GM21723 (cell line): ENCODE data around the gene LCN10.
"Not testable (repeated sequence)": the region's sequence is repeated elsewhere in the genome, so short reads cannot be mapped to it uniquely, and the experiment has no call there.

Experiments used
- ATAC-seq: cut with Tn5 transposase; IDR thresholded peaks from one replicate; pipeline ENCODE4 v1.9.1; 2021; ENCODE audit warnings: mild to moderate bottlenecking, moderate library complexity; ENCODE audit not compliant: unreplicated experiment

The LCN10 gene

GRCh38 chr9:136721339-136722092 lies 21.2 kb downstream of the LCN10 start:
- ATAC-seq, result no peak

GRCh38 chr9:136720898-136721338 lies 21.8 kb downstream of the LCN10 start:
- ATAC-seq, result no peak

- ATAC-seq, result no peak
Observed at GRCh38 chr9:136720251-136720897, 22.4 kb downstream of the LCN10 start.

GRCh38 chr9:136719195-136719880 lies 23.4 kb downstream of the LCN10 start:
- no peak for ATAC-seq

- no peak for ATAC-seq
Observed at GRCh38 chr9:136718345-136719194, 24.2 kb downstream of the LCN10 start.

GRCh38 chr9:136717399-136717798 lies 25.3 kb downstream of the LCN10 start:
- no peak for ATAC-seq

- no peak for ATAC-seq
Observed at GRCh38 chr9:136714893-136715274, 27.9 kb downstream of the LCN10 start.

- ATAC-seq, result no peak
Observed at GRCh38 chr9:136714096-136714892, 28.4 kb downstream of the LCN10 start.

- no peak for ATAC-seq
Observed at GRCh38 chr9:136713550-136713949, 29.2 kb downstream of the LCN10 start.

- ATAC-seq, result no peak
Observed at GRCh38 chr9:136712690-136713544, 29.8 kb downstream of the LCN10 start.

- ATAC-seq, result no peak
Observed at GRCh38 chr9:136711751-136712689, 30.7 kb downstream of the LCN10 start, which contains the start of gene DIPK1B. Gene DIPK1B, plus strand, starts transcription at chr9:136712572. Its CDS starts 94 bp downstream, at chr9:136712666.

GRCh38 chr9:136711219-136711648 lies 31.5 kb downstream of the LCN10 start:
- not testable (repeated sequence) for ATAC-seq

- ATAC-seq, result no peak
Observed at GRCh38 chr9:136710543-136710942, 32.2 kb downstream of the LCN10 start.

- no peak for ATAC-seq
Observed at GRCh38 chr9:136709454-136710109, 33.2 kb downstream of the LCN10 start.

- no peak for ATAC-seq
Observed at GRCh38 chr9:136707849-136708517, 34.8 kb downstream of the LCN10 start.

- ATAC-seq, result no peak
Observed at GRCh38 chr9:136707011-136707410, 35.7 kb downstream of the LCN10 start.

GRCh38 chr9:136705564-136705963 lies 37.2 kb downstream of the LCN10 start:
- no peak for ATAC-seq
